Activated CD4-positive, alpha-beta T cell treated with anti-CD3 and anti-CD28 coated beads for 4 hours (primary cell): Measurements from ENCODE around the gene SEPSECS.

ENCODE experiments used
- DNase-seq, 2 donors: peaks; one replicate each; pipeline ENCODE4 v3.0.0-alpha.2; 2020

The SEPSECS gene

DNA sequence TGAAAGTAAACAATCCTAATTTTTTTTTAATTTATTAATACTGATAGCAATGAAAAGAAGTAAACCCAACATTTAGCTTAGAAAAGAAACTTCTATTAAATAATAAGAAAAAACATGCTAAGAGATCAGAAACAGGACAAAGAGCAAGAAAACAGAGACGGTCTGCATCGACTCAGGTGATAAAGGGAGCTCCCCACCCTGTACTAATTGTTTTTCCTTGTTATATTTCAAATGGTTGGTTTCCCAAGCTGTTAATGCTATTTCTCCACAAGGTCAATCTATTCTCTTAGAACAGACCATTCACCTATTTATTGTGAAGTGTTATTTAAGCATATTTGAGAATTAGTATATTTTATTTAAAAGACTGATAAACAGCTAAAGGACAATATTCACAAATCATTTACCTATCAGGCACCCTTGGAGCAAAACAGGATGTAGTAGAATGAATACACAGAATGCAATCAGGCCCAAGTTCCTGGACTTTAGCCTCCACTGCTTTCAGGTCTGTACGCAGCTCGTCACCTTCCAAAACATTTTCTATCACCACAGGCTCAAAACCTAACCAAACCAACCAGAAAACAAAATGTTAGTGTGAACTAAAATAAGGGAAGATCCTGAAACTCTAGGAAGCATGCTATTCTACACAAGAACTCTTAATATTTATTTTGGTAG lies 5.5 kb downstream of the SEPSECS start:
- DNase-seq, result no peak

DNA sequence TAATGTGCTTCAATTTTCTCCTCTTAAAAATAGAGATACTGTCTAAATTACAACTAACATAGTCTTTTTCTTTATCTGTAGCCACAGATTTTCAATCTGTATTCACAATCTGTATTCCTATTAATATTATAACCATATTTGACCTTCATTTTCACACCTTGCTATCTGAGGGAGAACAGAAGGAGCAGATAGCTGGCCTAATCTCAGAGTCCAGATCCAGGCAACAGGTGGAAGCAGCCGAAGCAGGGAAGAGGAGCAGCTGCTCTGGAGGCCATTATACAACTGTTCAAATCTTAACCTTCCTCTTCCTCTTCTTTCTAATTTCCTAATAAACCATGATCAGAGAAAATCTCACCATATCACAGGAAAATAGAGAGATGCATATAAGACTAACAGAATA lies 14.2 kb downstream of the SEPSECS start:
- no peak for DNase-seq

DNA sequence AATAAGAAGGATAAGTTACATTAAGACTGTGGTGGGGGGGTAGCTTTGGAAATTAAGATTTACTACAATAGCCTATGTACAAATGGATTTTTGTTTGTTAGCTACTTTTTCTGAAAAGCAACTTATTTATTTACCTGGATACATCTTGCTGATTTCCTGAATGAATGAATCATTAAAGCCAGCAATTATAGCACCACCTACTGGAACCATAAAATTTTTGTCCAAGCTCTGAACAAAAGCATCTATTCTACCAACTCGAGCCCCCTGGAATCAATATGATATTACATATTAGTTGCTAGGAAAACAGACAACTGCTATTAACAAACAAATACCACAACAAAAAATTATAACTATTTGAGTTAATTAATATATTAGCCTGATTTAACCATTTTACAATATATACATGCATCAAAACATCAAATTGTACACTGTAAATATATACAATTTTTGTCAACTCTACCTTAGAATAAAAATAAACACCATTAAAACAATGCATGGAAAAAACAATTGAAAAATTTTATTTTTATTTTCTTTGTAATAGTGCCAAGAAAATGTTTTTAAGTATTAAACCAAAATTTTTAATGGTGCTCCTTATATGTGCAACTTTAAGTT lies 15.3 kb downstream of the SEPSECS start:
- no peak for DNase-seq

GRCh38 chr4:25142468-25142867 lies 17.8 kb downstream of the SEPSECS start:
- no peak for DNase-seq

DNA sequence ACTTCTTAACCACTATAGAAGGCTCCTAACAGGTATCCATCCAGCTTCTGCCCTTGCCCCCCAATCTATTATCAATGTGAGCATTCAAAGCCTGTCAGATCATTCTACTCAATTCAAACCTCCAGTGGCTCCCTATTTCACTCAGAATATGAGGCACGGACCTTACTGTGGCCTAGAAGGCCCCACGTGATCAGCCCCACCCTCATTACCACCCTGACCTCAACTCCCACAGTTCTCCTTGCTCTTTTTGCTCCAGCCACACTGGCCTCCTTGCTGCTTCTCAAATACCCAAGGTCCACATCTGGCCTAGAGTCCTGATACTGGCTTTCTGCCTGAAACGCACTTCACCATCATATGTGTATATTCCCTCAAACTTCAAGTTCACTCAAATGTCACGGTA lies 18.7 kb downstream of the SEPSECS start:
- DNase-seq, result no peak

DNA sequence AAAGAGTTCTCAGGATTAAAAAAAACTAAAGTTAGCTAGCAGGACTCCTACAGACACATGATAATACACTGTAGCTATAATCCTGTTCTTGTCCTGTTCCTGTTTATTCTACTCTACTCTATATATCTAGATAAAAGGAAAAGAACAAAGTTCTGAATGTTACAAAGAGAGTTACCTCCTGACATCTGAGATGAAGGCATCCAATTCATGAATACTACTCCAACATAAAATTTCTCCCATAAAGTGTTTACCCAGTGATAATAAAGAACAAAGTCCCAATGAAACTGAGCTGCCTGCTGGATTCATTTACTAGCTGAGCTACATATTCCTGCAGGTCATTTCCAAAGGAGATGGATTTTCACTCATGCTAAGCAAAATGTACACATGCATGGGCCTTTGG lies 27.1 kb downstream of the SEPSECS start:
- DNase-seq, result no peak

DNA sequence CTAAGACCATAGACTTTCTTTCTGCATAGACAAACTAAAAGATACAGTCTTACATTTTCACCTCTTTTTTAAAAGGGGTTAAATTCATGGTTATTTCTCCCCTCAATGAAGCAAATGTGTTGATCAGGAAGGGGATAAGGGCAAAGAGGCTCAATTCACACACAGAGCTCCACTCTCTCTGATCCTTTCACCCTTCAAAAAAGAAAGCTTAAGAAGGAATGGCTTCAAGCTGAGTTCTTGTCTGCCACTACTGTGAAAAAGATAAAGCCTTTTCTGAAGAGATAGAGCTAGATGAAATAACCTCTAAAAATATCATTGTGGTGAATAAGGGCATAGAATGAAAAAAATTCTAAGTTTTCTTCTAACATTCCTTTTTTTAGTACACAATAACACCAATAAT lies 28.3 kb downstream of the SEPSECS start:
- DNase-seq, result no peak

DNA sequence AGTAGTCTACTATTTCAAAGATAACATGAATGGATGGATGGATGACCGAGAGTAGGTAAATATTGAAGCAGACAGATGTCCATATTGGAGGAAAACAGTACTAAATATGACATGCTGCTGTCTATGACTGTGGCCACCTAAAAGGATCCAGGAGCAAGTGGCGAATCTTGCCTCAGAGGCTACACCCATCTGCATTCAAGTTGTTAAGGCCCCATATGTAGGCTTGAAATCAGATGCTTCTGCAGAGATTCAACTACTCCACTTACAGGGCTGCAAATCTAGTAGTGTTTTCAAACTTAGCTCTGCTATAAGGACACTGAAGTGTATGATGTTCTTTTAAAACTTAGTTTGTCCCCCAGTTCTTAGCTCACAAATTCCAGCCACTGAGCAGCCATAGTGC lies 28.9 kb downstream of the SEPSECS start:
- no peak for DNase-seq

- DNase-seq, result no peak
These were observed 30.3 kb downstream of the SEPSECS start for GRCh38 chr4:25129917-25130316.

GRCh38 chr4:25128671-25129070 lies 31.6 kb downstream of the SEPSECS start:
- no peak for DNase-seq

GRCh38 chr4:25123236-25123635 lies 37.0 kb downstream of the SEPSECS start:
- no peak for DNase-seq

- DNase-seq, result no peak
These were observed 39.9 kb downstream of the SEPSECS start for GRCh38 chr4:25120146-25120940.

DNA sequence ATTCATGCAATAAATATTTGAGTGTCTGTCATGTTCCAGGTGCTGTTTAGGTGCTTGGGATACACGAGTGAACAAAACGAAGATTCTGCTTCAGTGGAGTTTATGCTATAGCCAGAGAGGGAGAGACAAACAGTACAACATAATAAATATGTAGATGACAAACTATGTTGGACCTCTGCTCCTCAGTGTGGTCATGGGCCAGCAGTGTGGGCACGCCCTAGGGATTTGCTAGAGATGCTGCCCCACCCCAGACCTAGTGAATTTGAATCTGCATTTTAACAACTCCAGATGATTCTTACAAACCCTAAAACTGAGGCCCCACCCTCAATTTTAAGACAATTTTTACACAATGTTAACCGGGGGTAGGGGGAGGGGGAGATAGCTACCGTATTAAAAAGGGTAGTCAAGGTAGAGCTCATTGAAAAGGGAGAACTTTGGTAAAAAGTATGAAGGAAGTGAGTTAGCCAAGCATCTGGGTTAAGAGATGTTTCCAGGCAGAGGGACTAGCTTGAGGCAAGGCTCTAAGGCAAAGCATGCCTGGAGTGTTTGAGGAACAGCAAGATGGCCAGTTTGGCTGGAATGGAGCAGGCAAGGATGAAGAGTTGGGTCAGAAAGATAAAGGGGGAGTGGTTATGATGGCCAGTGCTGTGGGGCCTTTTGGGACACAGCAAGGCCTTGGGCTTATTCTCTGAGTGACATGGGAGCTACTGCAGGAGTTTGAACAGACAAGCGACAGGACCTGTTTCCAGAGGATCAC lies 42.4 kb downstream of the SEPSECS start:
- no peak for DNase-seq

DNA sequence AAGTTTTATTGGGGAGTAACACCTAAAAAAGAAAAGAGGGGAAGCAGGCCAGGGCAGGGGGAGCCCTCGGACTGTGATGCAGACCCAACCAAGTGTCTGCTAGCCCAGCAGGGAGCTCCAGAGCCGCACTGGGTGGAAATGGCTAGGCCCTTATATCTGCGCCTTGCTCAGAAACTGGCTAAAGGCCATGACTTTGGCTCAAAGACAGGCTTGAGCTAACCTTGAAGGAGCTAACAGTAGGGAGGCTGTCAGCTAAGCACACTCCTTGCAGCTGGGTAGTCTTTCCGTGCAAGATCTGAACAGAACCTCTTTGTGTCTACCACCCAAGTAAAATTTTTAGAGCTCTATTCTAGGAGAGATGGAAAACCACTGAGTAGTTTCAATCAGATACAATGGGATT lies 43.0 kb downstream of the SEPSECS start:
- no peak for DNase-seq

- no peak for DNase-seq
These were observed 46.0 kb downstream of the SEPSECS start for GRCh38 chr4:25113915-25114904.

DNA sequence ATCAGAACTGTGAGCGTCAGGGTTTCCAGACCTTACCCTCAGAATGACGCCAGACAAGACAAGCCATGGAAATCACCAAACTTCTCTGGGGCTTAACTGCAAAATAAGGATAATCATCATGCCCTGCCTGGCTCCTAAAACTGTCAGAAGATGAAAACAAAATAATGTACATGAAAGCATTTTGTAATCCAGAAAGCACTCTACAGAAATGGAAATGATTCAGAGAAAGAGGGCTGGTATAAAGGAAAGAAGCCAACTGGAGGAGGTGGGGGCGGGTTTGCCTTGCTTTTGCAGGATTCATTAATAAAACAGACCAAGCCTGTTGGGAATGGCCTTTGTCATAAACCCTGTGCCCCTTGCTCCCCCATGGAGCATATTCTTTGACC lies 47.3 kb downstream of the SEPSECS start:
- DNase-seq, result no peak

DNA sequence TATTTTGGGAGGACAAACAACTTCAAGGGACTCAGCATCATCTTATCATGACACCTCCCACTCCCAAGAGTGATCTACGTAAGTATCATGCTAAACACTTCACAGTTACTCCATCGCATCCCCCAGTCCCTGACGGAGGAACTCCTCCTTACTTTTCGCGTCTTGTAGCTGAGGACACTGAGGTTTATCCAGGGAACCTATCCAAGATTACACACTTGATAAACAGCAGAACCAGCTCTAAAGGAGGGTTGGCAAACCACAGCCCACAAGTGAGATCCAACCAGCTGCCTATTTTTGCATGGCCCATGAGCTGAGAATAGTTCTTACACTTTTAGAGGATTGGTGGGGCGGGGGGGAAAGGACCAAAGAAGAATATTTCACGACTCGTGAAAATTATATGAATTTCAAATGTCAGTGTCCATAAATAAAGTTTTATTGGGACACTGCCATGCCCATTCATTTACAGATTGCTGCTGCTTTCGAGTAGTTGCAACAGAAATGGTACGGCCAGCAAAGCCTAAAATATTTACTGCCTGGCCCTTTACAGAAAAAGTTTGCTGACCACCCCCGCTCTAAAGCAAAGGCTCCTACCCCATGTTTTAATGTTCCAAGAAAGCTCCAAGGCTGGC lies 47.8 kb downstream of the SEPSECS start:
- no peak for DNase-seq

DNA sequence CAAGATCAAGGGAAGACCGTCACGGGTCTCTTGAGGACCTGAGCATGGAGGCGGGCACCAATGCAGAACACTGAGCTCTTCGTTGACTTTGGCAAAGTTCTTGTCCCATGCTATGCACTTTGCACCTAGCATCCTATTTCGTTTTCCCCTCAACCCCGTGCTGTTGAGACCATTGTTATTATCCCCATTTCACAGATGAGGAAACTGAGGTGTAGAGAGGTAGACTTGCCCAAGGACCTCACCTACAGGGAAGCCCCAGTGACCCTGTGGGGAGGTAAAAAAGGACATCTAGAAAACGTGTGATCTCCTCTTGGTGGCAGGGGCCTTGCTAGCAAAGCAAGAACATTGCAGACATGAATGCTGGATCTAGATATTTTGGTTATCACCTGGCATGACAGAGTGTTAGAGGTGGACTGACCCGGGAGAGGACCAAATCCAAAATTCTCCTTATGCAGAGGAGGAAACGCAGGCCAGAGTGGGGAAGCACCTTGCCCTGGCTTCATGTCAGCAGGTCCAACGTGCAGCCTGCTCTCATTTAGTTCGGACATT lies 48.5 kb downstream of the SEPSECS start:
- DNase-seq, result no peak

DNA sequence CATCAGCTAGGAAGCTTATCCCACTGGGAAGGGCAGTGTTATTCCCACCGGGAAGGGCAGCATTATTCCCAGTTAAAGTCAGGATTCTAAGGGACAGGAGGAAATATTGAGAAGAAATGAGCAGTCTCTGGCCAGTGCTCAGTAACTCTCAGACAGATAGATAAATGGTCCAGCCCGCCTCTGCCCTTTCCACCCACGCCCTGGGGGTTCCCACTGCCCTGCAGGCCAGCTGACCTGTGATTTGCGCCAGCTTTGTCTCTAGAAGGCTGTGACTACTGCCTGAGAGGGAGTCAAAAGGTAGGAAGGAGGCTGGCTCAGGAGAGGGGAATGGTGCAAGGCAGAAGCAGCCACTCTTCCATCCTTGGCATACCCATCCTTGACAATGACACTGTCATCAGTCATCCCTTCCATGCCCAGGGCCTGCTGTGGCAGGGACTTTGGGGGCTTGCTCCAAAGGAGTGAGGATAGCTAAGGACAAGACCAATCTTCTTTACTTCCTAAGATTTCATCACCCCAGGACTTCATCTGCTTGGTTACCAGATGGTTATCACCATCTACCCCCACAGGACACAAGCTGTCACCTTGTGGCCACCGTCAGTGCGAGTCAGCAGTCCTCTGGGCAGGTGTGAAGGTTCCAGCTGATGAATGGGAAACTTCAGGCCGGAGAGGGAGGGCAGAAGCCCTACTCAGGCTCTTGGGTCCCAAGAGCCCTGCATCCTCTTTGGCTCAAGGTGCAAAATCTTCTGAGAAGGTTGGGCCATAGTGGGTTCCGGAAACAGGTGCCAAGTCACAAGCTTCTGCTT lies 49.5 kb downstream of the SEPSECS start:
- no peak for DNase-seq

DNA sequence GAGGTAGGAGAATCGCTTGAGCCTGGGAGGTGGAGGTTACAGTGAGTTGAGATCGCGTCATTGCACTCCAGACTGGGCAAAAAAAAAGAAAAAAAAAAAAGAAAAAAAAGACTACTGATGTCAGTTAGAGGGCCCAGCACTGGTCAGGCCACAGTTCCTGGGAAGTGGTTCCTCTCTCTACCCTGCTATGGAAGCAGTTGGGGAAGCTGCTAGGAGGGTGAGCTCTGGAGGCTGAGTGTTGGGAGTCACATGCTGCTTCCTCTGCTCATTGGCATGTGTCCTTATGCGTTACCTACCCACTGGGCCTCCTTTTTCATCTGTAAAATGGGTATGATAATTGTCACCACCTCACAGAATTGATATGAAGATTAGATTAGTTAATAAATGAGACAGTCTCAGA lies 50.7 kb downstream of the SEPSECS start:
- DNase-seq, result no peak

DNA sequence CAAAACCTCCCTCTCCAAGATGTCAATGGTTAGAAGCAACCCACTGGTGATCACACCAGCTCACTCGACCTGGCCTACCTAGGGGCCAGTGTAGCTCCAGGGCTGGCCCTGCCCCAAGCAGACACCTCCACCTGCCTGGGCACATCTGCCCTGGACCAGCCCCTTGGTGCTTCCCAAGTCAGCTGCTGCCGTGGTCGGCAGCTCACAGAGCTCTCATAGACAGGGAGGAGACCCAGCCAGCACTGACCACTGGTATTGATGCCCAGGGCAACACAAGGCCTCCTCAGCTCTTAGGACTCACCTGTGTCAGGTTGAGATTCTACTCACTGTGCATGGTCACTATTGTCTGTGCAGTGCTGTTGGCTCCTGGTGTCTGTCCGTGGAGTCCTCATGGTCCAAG lies 51.7 kb downstream of the SEPSECS start:
- DNase-seq, result no peak
